NCI-H69 (cell line): ENCODE measurements around the gene AMDHD2.
A peak's percentile ranks its signal among the peaks of the same experiment; 100 is the strongest.

ENCODE experiments used
- DNase-seq: peaks from one replicate; lab custom pipeline; 2025; lab: John Stamatoyannopoulos, UW

Gene AMDHD2

DNA sequence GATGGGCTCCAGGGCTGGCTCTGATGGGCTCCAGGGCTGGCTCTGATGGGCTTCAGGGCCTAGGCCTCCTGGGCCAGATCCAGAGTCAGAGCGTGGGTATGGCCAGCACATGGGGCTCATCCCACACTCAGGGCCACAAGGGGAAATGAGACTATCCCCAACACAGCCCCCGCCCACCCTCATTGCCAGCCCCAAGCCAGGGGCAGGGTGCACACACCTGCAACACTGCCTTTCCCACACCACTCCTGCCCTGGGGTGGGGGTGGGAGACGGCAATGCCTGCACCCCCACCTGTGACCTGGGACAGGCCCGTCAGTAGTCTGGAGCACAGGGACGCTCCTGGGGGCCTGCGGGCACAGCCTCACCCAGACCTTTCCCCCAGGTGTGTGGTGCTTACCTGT lies 20.7 kb upstream of the AMDHD2 start:
- no peak for DNase-seq

DNA sequence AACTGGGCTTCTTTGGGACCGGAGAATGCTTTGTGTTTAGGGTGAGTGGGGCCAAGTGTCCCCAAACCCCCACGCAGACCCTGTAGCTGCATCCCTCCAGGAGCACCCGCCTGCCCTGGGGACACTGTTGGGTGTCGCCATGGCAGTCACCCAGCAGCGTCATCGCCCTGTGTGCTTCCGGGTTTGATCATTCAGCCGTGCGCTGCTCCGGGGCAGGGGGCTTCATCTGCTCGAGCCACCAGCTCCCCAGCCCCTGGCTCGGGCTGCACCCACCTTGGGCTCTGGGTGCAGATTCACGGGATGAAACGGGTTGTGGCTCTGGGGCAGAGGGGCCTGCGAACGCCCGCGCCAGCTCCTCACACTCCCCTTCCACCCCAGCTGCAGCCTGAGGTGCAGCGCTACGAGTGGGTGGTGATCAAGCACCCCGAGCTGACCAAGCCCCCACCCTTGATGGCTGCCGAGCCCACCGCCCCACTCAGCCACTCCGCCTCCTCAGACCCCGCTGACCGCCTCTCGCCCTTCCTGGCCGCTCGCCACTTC lies 20.2 kb upstream of the AMDHD2 start:
- no peak for DNase-seq

DNA sequence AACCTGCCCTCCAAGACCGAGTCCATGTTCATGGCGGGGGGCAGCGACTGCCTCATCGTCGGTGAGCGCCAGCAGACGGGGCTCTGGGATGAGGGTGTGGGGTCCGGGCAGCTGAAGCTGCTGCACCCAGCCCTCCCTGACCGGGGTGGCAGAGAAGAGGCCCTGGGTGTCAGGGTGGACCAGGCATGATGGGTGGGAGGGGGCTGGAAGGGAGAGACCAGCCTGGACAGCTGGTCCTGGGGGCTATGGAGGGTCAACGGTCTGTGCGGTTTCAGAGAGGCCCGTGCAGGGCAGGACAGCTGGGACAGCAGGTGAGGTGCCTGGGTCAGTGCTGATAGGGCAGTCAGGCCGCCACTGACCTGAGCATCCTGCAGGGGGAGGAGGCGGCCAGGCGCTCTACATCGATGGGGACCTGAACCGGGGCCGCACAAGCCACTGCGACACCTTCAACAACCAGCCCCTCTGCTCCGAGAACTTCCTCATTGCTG lies 19.7 kb upstream of the AMDHD2 start:
- no peak for DNase-seq

DNA sequence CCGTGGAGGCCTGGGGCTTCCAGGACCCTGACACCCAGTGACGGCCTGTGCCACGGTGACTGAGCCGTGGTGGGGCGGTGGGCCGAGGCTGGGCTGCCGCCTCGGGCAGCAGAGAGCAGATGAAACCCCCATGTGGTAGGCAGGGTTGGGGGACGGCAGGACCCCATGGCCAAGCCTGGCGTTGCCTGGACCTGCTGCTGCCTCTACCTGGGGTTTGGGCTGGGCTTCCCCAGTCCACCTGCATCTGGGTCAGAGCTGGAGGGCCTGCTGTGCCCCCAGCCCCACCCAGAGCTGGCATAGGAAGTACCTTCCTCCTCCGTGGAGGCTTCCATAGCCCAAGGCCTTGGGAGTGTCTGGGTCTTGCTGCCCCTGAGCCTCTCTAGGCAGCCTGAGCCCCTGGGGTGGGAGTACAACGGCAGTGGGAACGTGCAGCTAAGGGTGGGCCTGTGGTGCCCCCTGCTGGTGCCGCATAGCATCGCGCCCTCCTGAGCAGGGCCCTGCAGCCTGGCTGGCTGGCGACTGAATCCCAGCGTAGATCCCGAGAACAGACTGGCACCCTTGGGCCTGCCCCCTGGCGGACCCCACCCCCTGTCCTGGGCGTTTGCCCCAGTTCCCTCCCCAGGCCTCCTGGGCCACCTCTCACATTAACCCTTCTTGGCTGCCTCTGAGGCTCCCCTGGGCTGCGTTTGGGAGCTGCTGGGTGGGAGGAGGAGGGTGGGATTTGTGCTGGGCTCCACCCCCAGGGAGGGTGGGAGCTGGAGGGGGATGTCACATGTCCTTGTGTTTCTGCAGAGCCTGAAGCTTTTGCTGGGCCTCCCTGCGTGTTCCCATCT lies 19.0 kb upstream of the AMDHD2 start:
- peak; percentile 85 for DNase-seq

DNA sequence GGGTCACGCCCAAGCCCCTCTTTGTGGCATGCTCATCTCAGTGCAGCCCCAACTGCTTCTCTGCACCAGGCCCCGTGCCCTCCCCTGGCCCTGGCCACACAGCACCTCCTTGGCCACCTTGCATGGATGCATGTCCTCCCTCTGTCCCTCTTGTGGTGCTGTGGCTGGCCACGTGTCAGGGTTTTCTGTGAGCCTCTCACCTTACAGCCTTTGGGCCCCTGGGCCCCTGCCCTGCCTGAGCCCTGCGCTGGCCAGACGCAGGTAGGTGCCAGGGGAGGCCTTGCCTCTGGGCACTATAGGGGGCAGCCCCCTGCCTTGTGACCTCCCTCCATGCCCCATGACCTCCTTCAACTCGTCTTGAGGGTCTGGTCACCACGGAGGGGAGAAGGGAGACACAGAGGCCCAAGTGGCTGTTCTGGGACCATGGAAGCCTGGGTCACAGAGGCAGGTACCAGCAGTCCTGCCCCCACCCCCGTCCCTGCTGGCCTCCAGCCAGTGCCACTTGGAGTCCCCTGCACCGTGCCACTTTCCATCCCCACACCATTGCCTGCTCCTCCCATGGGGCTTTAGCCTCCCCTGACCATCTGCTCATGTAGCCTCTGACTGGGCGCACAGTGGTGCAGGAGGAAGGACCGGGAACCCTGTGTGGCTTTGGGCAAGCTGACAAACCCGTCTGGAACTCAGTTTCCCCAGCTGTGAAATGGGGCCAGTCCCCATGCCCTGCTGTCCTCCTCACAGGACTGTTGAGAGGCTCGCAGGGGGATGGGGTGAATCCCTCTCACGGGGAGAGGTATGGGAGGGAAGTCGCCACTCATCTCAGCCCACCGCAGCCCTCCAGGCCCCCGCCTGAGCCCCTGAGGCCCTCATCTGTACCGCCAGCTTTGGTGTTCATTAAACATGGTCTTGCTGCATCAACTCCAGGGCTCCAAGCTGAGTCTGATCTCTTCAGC lies 17.9 kb upstream of the AMDHD2 start:
- no peak for DNase-seq

DNA sequence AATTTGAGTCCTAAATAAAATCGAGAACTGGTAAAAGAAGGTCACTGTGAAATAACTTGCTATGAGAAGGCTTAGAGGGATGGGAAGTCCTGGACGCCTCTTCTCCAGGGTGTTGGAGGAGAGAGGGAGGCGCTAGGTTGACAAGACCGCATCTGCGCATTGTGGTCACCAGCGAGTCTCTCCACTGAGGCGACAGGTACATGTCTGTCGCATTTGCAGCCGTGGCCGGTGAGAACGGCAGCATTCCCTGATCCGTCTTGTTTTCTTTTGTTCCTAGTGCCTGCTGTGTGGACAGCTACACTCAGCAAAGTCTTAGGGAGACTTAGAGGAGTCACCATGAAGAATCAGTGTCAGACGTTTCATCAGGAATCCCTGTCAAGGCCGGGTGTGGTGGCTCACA lies 14.5 kb upstream of the AMDHD2 start:
- DNase-seq: no peak

DNA sequence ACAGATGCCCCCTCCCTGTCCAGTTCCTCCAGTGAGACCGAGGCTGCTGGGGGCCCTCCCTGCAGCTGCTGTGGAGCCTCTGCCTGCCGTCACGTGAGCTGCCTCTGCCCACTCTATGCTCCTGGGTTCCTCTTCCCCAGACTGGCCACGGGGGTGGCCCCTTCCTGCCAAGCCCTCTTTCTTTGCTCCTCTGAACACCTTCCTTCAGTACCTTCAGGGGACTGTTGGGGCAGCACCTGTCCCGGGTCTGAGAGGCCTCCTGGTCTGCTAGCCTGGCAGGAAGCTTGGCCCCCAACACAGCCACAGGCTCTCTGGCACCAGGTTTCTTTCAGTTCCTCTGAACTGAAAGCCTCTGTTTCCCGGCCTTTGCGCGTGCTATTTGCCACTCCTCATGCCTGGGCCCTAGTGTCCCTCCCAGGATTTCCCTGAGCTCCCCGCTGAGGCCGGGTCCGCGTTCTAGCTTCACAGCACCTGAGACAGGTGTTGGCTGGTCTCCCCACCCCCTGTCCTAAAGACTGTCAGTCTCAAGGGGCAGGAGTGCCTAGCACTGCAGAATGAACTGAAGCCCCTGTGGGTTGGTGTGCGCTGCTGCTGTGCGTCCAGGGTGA lies 13.0 kb upstream of the AMDHD2 start:
- no peak for DNase-seq

DNA sequence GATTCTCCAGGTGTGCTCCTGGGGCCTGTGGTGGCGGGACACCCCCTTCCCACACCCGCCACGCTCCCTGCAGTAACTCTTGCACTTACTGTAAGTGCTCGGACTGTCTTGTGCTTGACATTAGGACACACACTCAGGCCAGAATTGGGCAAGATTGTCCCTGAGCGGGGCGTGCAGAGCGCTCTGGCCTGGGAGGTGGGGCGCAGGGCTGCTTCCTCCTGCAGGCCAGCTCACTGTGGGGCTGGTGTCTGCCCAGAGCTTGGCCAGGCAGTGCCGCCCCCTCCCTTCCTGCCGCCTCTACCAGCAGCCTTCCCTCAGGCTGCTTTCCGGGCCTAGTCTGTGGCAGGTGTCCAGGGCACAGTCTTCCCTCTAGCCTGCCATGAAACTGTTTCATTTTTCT lies 12.5 kb upstream of the AMDHD2 start:
- DNase-seq: no peak

DNA sequence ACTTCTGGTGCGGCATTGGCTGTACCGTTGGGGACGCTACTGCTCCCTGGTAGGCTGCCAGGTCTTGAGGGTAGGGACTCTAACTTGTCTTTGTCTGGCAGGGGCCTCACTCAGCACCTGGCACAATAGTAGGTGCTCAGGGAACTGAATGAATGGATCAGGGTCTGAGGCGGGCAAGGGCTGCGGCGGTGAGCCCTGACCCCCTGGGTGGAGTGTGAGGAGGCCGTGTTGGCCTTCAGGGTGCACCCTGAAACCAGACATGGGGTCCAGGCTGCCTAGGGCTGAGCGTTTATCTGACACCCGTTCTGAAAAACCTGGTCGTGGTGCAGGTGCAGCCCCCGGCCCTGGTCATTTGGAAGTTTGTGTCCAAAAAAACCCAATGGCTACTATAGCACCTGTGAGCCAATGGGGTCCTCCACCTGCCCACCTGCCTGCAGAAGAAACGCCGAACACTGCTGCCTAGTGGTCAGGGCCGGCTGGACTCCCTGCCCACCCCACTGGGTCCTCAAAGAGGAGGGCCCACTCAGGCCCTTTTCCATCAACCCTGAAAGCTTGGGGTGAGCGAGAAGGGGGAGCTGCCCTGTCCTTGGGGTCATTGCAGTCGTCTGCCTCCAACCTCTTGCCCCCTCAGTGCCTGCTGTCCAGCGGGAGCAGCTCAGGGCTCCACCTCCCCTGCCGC lies 11.3 kb upstream of the AMDHD2 start:
- DNase-seq: no peak

DNA sequence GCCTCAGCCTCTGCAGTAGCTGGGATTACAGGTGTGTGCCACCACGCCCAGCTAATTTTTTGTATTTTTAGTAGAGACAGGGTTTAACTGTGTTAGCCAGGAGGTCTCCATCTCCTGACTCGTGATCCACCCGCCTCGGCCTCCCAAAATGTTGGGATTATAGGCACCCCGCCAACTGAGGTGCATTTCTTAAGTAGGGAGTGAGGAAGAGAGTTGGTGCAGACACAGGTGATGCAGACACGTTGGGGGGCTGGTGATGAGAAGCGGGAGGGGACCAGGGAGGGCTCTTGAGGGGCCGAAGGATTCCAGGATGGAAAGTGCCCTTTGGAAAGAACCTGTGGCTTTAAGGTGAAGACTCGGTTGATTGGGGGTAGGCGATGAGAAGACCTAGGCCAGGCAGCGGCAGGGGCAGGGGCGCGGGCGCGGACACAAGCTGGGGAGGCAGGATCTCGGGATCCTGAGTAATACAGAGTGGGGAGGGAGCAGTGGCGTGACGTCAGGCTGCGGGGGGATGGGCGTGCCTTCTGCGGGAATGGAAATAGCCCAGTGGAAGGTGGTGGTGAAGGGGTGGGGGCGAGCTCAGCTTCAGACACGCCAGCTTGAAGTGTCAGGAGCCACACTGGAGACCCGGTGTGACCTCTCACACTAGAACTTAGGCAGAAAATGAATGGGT lies 8.9 kb upstream of the AMDHD2 start:
- peak; percentile 19 for DNase-seq

DNA sequence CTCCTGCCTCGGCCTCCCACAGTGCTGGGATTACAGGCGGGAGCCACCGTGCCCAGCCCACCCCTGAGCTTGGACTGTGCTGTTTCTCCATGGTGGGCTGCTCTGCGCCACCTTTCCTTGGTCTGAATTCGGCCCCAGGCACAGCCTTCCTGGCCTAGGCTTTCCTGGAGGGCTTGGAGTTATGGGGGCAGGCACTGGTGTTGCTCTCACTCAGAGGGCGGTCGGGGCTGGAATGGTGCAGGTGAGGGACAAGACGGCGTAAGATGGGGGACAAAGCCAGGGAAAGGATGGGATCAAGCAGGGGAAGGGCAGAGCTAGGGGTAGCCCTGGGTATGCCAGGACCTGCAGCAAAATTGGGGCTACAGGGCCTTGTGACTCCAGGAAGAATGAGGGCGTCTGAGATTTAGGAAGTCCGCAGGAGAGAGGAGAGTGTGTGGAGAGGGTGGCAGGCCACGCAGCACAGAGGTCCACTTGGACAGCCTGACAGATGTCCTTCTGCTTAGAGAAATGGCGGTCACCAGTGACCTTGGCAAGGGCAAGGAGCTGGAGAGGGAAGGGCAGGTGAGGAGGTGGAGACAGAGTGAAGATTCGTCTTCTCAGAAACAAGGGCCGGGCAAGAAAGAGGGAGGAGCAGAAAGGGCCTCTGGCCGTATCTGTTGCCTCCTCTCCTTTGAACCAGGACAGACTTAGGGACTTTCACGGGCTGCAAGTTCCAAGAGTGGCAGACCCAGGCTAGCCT lies 8.0 kb upstream of the AMDHD2 start:
- no peak for DNase-seq

DNA sequence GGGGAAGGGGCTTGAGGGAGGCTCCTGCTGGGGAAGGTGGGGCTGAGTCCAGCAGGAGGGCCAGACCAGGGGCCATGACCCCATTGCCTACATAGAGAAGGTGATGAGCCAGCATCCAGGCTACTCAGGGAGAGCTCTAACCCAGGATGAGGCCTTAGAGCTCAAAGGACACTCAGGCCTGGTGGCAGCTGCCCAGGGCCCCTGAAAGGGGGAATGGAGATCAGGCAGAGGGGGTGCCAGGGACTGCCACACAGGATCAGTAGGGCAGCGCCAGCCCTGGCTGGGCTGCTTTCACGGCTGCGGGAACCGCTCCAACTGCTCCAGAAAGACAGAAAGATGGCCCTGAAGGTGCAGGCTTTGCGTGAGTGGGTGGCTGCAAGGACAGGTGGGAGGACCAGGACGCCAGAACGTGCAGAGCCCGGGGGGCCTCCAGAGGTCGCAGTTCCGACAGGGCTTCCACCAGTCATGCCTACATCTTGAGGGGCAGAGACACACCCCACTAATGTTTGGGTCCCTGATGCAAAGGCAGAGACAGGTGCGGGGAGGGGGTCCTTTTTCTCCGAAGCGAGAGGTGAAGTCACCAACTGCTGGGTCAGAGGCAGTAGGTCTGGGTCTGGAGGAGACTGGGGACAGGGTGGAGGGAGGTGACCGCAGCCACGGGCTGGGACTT lies 7.3 kb upstream of the AMDHD2 start:
- DNase-seq: peak; percentile 63

DNA sequence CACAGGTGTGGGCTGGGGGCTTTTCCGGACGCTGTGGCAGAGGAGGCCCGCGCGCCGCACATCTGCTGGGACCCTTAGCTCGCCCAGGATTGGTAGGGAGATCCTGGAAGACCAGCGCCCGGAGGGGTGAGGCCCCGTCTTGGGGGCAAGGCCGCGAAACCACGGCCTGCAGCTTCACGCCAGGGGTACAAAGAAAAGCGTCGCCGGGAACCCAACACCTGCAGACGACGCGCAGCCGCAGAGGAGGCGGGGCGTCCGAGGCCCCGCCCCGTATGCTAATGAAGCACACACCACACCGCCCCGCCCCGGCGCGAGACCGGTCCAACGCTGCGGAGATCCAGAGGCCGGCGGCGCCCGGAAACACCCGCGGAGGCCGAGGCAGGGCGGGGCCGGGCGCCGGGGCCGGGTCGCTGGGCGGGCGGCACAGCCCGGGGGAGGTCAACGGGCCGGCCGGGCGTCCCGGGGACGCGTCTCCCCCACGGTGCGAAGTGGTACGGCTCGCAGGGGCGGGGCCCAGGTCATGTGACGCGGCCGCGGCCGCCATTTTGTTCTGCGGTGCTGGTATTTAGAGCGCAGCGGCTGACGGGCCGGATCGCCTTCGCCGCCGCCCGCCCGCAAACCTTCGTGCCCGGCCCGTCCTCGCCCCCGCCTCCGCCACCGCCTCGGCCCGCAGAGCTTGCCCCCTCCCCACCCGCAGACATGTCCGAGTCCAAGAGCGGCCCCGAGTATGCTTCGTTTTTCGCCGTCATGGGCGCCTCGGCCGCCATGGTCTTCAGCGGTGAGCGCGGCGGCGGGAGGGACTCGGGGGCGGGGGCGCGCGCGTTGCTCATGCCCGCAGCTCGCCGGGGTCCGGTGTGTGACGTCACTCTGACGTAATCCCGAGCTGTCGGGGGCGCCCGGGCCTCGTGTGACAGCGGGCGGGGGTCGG lies 6.5 kb upstream of the AMDHD2 start, which contains the start of gene ATP6V0C:
ATP6V0C (plus strand) TSS at position 548 of the 928 bp plus-strand sequence; CDS start at position 700, 152 bp downstream.
- peak; percentile 97 for DNase-seq

DNA sequence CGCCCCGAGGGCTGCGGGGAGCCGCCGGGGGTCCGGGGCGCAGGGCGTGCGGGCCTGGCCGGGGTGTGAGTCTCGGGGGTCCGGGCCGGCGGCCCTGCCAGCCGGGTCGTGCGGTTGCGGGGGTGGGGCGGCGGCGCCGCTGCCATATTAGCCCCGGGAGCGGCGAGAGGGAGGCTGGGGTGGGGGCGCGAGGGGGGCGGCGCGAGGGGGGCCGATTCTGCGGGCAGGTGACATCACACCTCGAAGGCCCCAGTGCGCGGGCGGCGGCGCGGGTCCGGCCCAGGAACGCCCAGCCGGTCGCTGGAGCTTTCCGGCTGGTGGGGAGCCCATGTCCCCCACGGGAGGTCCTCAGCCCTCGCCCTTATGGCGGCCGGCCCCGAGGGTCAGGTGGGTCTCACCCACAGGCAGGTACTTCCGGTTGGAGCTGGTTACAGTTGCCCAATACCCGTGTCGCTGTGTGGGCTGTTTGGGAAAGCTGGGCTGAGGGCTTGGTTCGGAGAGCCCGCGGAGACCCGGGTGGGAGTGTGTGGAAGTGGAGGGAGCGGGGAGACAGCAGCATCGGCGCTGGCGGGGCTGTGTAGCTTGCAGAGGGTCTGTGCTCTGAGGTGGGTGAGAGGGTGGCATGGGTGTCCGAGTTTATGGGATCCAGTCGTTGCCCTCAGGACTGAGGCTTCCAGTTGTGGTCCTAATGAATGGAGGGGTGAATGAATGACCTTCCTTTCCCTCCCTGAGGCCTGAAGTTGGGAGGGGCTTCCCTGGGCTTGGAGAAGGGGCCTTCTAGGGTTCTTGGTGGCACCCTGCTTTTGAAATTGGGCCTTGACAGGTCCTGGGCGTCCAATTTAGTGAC lies 5.6 kb upstream of the AMDHD2 start:
- peak; percentile 56 for DNase-seq

DNA sequence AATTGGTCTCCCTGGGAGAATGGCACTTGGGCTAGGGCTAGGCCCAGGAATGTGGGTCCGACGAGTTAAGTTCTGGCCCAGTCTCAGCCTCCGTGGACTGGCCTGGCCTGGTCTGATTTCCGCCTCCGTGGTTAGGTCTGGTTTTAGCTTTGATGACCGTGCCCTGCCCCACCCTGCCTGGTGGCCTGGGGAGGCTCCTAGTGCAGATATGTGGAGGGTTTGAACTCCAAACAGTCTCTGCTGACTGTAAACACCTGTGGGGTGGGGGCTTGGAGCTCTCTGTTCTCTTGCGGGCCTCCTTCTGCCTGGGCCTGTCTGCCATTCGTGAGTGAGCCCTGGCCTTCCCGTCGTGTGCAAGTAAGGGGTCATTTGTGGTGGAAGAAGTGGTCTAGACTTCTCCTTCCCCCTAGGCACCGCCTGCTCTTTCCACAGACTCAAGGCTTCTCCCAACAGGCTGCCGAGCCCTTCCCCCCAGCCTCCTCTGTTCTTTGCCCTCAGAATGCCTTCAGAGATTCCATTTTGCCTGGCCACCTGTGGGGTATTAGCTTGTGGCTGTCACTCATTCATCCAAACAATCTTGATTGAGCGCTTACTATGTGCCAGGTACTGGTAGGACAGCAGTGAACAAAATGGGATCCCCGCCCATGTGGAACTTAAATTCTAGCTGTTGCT lies 4.9 kb upstream of the AMDHD2 start:
- no peak for DNase-seq

DNA sequence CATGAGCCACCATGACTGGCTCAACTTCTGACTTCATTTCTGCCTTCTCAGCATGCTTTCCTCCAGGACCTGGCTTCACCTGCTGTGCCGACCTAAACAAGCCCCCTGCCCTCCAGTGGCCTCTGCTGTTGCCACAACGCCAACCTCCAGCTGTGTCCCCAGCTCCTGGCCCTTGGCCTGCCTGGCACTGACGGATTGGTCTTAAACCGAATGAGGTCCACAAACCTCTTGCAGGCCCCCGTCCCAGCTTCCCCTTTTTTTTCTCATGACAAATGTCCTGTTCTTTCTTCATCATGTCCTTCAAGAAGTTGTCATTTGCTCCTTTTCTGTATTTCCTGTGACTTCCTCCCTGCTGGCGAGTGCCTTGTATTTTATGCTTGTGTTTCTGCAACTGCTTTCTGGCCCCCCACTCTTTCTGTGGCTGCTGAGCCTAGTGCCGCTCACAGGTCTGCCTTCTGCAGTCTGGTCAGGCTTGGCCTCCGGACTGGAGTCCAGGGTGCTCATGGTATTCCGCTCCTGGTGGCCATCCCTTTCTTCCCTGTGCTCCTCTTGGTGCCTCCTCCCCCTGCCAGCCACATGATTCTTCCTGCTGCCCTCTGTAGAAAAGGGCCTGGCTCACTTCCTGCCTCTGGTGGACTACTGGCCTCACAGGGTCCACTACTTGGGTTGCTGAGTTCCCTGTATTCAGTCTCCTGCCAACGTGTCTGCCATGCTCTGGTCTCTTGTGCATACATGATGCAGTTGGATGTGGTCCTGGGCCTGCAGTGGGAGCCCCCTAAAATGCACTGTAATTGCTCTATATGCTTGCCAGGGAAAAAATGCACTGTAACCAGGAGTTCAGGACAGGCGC lies 3.6 kb upstream of the AMDHD2 start:
- no peak for DNase-seq
